ENCODE measurements around the gene TRIM33.

TRIM33 gene

GRCh38 chr1:114522264-114522575 is 11.2 kb upstream of the TRIM33 start:
- ChIA-PET CTCF (no interaction called here), POLR2A (no interaction called here)

DNA sequence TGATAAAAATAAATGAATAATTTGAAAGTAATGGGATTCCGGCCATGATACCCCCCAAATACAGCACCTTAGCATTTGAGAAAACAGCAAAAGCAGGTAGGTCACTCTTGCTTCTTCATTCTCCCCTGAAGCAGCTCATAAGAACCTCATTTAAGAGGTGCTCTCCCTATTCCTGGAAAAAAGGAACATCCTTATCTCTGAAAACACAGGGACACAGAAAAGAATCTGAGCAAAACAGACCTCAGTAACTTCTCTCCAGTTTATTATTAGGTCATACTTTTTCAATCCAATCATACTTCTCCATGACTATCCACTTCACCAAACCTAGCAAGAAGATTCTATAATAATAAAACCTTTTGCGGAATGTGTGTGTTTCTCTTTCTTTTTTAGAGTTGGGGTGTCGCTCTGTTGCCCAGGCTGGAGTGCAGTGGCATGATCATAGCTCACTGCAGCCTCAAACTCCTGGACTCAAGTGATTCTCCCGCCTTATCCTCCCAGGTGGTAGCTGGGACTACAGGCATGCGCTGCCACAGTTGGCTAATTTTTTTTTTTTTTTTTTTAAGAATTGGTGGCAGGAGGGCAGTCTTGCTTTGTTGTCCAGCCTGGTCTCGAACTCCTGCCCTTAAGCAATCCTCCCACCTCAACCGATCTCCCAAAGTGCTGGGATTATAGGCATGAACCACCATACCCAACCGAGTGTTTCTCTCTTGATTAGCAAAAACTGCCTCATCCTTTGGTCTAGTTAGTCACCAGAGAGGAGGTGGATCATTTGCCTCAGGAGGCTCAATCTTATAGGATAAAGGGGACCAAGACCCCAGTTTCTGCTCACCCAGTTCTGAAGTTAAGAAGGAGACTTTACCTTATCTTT is 10.6 kb upstream of the TRIM33 start:
- no peak for DNase-seq (ENCODE audit: extremely low spot score)
- CTCF ChIA-PET, result interaction anchor here (0.7 kb wide), 1 partner anchor 11 kb away, joined by 3 read pairs; the partner anchor contains the start of gene TRIM33
- POLR2A ChIA-PET, result no interaction called here
- TF ChIP-seq, protein P1, sequence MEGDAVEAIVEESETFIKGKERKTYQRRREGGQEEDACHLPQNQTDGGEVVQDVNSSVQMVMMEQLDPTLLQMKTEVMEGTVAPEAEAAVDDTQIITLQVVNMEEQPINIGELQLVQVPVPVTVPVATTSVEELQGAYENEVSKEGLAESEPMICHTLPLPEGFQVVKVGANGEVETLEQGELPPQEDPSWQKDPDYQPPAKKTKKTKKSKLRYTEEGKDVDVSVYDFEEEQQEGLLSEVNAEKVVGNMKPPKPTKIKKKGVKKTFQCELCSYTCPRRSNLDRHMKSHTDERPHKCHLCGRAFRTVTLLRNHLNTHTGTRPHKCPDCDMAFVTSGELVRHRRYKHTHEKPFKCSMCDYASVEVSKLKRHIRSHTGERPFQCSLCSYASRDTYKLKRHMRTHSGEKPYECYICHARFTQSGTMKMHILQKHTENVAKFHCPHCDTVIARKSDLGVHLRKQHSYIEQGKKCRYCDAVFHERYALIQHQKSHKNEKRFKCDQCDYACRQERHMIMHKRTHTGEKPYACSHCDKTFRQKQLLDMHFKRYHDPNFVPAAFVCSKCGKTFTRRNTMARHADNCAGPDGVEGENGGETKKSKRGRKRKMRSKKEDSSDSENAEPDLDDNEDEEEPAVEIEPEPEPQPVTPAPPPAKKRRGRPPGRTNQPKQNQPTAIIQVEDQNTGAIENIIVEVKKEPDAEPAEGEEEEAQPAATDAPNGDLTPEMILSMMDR (IDR thresholded peaks at IDR 0.05; ENCODE audit: control extremely low read depth, extremely low read depth, low read depth, missing control alignments), result no peak

More at GRCh38 chr1:114522264-114522575, 11.2 kb upstream of the TRIM33 start:
- DNase-seq (ENCODE audit: extremely low spot score), result no peak
- TF ChIP-seq, protein P1 (IDR thresholded peaks at IDR 0.05; ENCODE audit: control extremely low read depth, extremely low read depth, low read depth, missing control alignments), result no peak

DNA sequence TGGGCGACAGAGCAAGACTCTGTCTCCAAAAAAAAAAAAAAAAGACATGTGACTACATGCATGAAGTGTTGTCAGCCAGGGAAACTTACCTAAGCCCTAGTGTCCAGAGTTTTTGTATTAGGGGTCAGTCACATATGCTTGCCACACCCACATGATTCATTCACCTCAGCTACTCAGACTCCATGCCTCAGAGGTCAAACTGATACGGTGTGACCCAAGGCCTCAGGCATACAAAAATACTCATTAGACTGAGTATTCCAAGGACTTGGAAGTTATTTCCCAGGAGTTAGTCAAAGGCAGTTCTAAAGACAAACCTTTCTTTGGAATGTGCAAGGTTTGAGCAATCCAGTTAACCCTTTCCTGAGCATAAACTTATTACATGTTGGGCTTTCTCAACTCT is 6.3 kb upstream of the TRIM33 start:
- DNase-seq (ENCODE audit: extremely low spot score), result no peak
- ChIA-PET CTCF (no interaction called here), POLR2A (no interaction called here)
- TF ChIP-seq, protein P1 (IDR thresholded peaks at IDR 0.05; ENCODE audit: control extremely low read depth, extremely low read depth, low read depth, missing control alignments), result no peak

- no peak for DNase-seq (ENCODE audit: extremely low spot score)
- ChIA-PET CTCF (interaction anchor here (1.0 to 1.5 kb wide), 3 partner anchors 11 to 238 kb away, joined by 3 to 4 read pairs (median 4); no protein-coding TSS in a partner anchor), POLR2A (no interaction called here)
- TF ChIP-seq, protein P1 (IDR thresholded peaks at IDR 0.05; ENCODE audit: control extremely low read depth, extremely low read depth, low read depth, missing control alignments), result no peak
Measured at GRCh38 chr1:114512595-114513280, 1.7 kb upstream of the TRIM33 start.

- ChIA-PET CTCF (interaction anchor here (0.8 to 1.4 kb wide), 6 partner anchors 10 to 228 kb away, joined by 3 to 5 read pairs (median 3); no protein-coding TSS in a partner anchor), POLR2A (interaction anchor here (0.6 to 0.7 kb wide), 2 partner anchors 21 to 1236 kb away, joined by 3 to 4 read pairs; no protein-coding TSS in a partner anchor)
- TF ChIP-seq, protein P1 (IDR thresholded peaks at IDR 0.05; ENCODE audit: control extremely low read depth, extremely low read depth, low read depth, missing control alignments), result no peak
- DNase-seq (ENCODE audit: extremely low spot score), result peak; percentile 31
Measured at GRCh38 chr1:114510274-114511031, 550 bp downstream of the TRIM33 start.
